K562 (cell line): ENCODE results near the gene KCNC3. TPM values are rescaled to one million over a fixed set of nuclear protein-coding genes. Genes with fewer than 3 reads are reported as not detected.

Experiments used
- ARNT ChIP-seq, 2 experiments: fragments of 450-650 bp; IDR thresholded peaks; 2 replicates each; pipeline ENCODE4 v1.6.1; 2016; ENCODE audit warnings: mild to moderate bottlenecking in 1 of 2
- BHLHE40 ChIP-seq: IDR thresholded peaks from 2 replicates; pipeline ENCODE4 v1.6.1; 2011; ENCODE audit warnings: low read length, improper control_type of control experiment
- BRD9 ChIP-seq: fragments of 450-650 bp; IDR thresholded peaks from 2 replicates; pipeline ENCODE4 v1.6.1; 2018; ENCODE audit warnings: low read depth; ENCODE audit not compliant: partially characterized antibody
- EP400 ChIP-seq: fragments of 450-650 bp; IDR thresholded peaks from 2 replicates; pipeline ENCODE4 v1.6.1; 2017; ENCODE audit warnings: antibody characterized with exemption, mild to moderate bottlenecking, moderate library complexity
- FOXP1 ChIP-seq: sonication (generic); formaldehyde crosslinking; IDR thresholded peaks from 2 replicates; pipeline ENCODE4 v1.8.0; 2022; ENCODE audit warnings: mild to moderate bottlenecking, missing genetic modification reagents
- GATA2 ChIP-seq: sonication (generic); formaldehyde crosslinking; IDR thresholded peaks from 2 replicates; pipeline ENCODE4 v1.4.0; 2020; ENCODE audit warnings: mild to moderate bottlenecking, missing genetic modification reagents
- MAFK ChIP-seq: IDR thresholded peaks from 2 replicates; pipeline ENCODE4 v1.6.1; 2011; ENCODE audit warnings: low read length, improper control_type of control experiment
- PRPF4 ChIP-seq: fragments of 200-400 bp; formaldehyde crosslinking; IDR thresholded peaks from one replicate; pipeline ENCODE4 v1.6.1; 2017; ENCODE audit warnings: low read length, low read depth, mild to moderate bottlenecking; ENCODE audit not compliant: insufficient read depth, poor library complexity, severe bottlenecking
- RFX5 ChIP-seq: IDR thresholded peaks from 2 replicates; pipeline ENCODE4 v1.6.1; 2011; ENCODE audit warnings: low read depth, mild to moderate bottlenecking, improper control_type of control experiment, low read length
- TCFL5 ChIP-seq: fragments of 250-450 bp; sonication (Bioruptor Pico); conservative IDR thresholded peaks from 2 replicates; pipeline ENCODE4 v1.6.1; 2021; ENCODE audit warnings: mild to moderate bottlenecking, moderate library complexity, matching md5 sums
- TOE1 ChIP-seq, 2 experiments: fragments of 450-650 bp in 1 of 2; sonication (generic) in 1 of 2; formaldehyde crosslinking in 1 of 2; IDR thresholded peaks; 2 replicates each; pipeline versions ENCODE4 v1.7.1 to v1.8.0; 2016 to 2022; ENCODE audit warnings: borderline replicate concordance in 2 of 2, mild to moderate bottlenecking in 2 of 2, antibody characterized with exemption in 1 of 2, inconsistent platforms in 1 of 2, low read depth in 1 of 2, missing genetic modification reagents in 1 of 2, moderate library complexity in 1 of 2
- ZBTB17 ChIP-seq: fragments of 450-650 bp; formaldehyde crosslinking; IDR thresholded peaks from 2 replicates; pipeline ENCODE4 v1.4.0; 2020; ENCODE audit warnings: mild to moderate bottlenecking
- ZFP30 ChIP-seq: fragments of 250-450 bp; sonication (Bioruptor Pico); IDR thresholded peaks from 2 replicates; pipeline ENCODE4 v1.8.0; 2022; ENCODE audit warnings: moderate library complexity, mild to moderate bottlenecking, inconsistent platforms, borderline replicate concordance
- ZNF140 ChIP-seq: fragments of 250-450 bp; sonication (Bioruptor Pico); IDR thresholded peaks from 2 replicates; pipeline ENCODE4 v1.8.0; 2021; ENCODE audit warnings: moderate library complexity, mild to moderate bottlenecking, inconsistent platforms
- ZNF184 ChIP-seq: sonication (generic); formaldehyde crosslinking; IDR thresholded peaks from 2 replicates; pipeline ENCODE4 v1.5.0; 2020; ENCODE audit warnings: missing genetic modification reagents
- ZNF253 ChIP-seq: fragments of 250-450 bp; sonication (Bioruptor Pico); conservative IDR thresholded peaks from 2 replicates; pipeline ENCODE4 v1.6.1; 2021; ENCODE audit warnings: mild to moderate bottlenecking
- ZNF431 ChIP-seq: sonication (generic); formaldehyde crosslinking; IDR thresholded peaks from 2 replicates; pipeline ENCODE4 v1.8.0; 2022; ENCODE audit warnings: mild to moderate bottlenecking, missing genetic modification reagents
- ZNF830 ChIP-seq: fragments of 250-450 bp; sonication (Bioruptor Pico); IDR thresholded peaks from 2 replicates; pipeline ENCODE4 v1.5.0; 2021; ENCODE audit warnings: mild to moderate bottlenecking
- polyA plus RNA-seq, 8 experiments: library from polyadenylated mRNA; depleted of rRNA in 4 of 8; stranded (reverse) in 5 of 8; unstranded in 3 of 8; fragments of >200 nt; fragmentation: Nextera tagmentation in 2 of 8; fragmentation: Illumina TruSeq in 1 of 8; extraction: Ambion mirVana in 2 of 8; extraction: Trizol in 1 of 8; gene quantifications; 2 replicates each; pipeline versions ENCODE4 v1.2.1 to v1.2.3, GENCODE V29; 2011 to 2014; ENCODE audit warnings: inconsistent platforms in 1 of 8, missing spikeins in 1 of 8
- total RNA-seq, 7 experiments: library from RNA; depleted of rRNA in 6 of 7; stranded (reverse); fragments of >200 nt in 6 of 7; fragmentation: Illumina TruSeq in 2 of 7; extraction: Trizol in 2 of 7; gene quantifications; 2 replicates each; pipeline versions ENCODE4 v1.2.1 to v1.2.3, GENCODE V29; 2011 to 2021; ENCODE audit warnings: low replicate concordance in 1 of 7
- TF ChIP-seq, protein P1 (sequence below): fragments of 450-650 bp; IDR thresholded peaks from 2 replicates; pipeline ENCODE4 v1.7.0; 2016; ENCODE audit warnings: borderline replicate concordance
- TF ChIP-seq, protein P2 (sequence below): sonication (generic); formaldehyde crosslinking; IDR thresholded peaks from 2 replicates; pipeline ENCODE4 v1.8.0; 2022; ENCODE audit warnings: missing genetic modification reagents, mild to moderate bottlenecking, moderate library complexity, borderline replicate concordance
- TF ChIP-seq, protein P3 (sequence below): IDR thresholded peaks from 2 replicates; pipeline ENCODE4 v1.6.1; 2011; ENCODE audit not compliant: insufficient read length; ENCODE audit errors: extremely low read depth
- TF ChIP-seq, protein P4 (sequence below): sonication (generic); formaldehyde crosslinking; IDR thresholded peaks from 2 replicates; pipeline ENCODE4 v1.8.0; 2022; ENCODE audit warnings: mild to moderate bottlenecking, low read depth, missing genetic modification reagents

Gene KCNC3
- total and polyA plus RNA-seq, 9 of the 15 experiments (the other 6 are each of a cell fraction or from before 2014, with no cell fraction given) = 0.03 to 26.2 (median 2.0) TPM

DNA sequence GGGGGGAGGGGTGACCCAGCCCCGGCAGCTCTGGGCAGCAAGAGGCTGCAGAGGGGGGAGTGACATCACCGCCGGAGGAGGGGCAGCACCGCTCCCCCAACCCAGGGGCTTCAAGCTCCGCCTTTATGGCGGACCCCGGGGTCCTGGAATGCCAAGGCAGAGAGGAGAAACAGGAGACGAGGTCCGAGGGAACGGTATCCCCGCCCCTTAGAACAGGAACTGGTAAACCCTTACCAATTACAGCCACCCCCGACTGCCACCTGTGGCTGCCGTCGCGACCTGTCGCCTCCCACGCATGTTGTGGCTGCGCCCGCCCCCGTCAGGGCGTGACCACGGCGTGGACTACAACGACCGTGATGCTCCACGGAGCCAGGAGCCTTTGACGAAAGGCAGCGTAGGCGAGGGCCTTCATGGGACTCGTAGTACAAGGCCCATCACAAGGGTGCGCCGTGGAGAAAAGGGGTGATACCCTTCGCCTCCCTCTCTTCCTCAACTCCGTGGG is 4.1 kb upstream of the KCNC3 start (continued):
- TF ChIP-seq, protein P1, sequence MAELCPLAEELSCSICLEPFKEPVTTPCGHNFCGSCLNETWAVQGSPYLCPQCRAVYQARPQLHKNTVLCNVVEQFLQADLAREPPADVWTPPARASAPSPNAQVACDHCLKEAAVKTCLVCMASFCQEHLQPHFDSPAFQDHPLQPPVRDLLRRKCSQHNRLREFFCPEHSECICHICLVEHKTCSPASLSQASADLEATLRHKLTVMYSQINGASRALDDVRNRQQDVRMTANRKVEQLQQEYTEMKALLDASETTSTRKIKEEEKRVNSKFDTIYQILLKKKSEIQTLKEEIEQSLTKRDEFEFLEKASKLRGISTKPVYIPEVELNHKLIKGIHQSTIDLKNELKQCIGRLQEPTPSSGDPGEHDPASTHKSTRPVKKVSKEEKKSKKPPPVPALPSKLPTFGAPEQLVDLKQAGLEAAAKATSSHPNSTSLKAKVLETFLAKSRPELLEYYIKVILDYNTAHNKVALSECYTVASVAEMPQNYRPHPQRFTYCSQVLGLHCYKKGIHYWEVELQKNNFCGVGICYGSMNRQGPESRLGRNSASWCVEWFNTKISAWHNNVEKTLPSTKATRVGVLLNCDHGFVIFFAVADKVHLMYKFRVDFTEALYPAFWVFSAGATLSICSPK = no peak
- no peak for TF ChIP-seq ARNT (IDR thresholded peaks at IDR 0.05)
- no peak for TF ChIP-seq ZFP30 (CRISPR knock-in tag)
- TF ChIP-seq GATA2 (CRISPR knock-in tag) = no peak
- peak; percentile 68; the same call in 1 of the 2 replicates for TF ChIP-seq FOXP1 (CRISPR knock-in tag)
- TF ChIP-seq BHLHE40 = peak; percentile 58; the same call in 1 of the 2 replicates
- TF ChIP-seq, protein P2, sequence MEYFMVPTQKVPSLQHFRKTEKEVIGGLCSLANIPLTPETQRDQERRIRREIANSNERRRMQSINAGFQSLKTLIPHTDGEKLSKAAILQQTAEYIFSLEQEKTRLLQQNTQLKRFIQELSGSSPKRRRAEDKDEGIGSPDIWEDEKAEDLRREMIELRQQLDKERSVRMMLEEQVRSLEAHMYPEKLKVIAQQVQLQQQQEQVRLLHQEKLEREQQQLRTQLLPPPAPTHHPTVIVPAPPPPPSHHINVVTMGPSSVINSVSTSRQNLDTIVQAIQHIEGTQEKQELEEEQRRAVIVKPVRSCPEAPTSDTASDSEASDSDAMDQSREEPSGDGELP = peak; percentile 89
- no peak for TF ChIP-seq EP400
- TF ChIP-seq ZNF140 (CRISPR knock-in tag) = no peak
- no peak for TF ChIP-seq ZBTB17 (CRISPR knock-in tag)
- no peak for TF ChIP-seq BRD9
- no peak for TF ChIP-seq ZNF253
- TF ChIP-seq, protein P3, sequence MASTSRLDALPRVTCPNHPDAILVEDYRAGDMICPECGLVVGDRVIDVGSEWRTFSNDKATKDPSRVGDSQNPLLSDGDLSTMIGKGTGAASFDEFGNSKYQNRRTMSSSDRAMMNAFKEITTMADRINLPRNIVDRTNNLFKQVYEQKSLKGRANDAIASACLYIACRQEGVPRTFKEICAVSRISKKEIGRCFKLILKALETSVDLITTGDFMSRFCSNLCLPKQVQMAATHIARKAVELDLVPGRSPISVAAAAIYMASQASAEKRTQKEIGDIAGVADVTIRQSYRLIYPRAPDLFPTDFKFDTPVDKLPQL = no peak
- TF ChIP-seq TOE1 (IDR thresholded peaks at IDR 0.05; ENCODE audit: borderline replicate concordance) = no peak
- TF ChIP-seq TOE1 (CRISPR knock-in tag; IDR thresholded peaks at IDR 0.05; ENCODE audit: borderline replicate concordance, low read depth) = no peak
- 0 out of 2 replicates have a peak, but pooled peaks have one; percentile 3 for TF ChIP-seq MAFK
- no peak for TF ChIP-seq ZNF431
- TF ChIP-seq, protein P4, sequence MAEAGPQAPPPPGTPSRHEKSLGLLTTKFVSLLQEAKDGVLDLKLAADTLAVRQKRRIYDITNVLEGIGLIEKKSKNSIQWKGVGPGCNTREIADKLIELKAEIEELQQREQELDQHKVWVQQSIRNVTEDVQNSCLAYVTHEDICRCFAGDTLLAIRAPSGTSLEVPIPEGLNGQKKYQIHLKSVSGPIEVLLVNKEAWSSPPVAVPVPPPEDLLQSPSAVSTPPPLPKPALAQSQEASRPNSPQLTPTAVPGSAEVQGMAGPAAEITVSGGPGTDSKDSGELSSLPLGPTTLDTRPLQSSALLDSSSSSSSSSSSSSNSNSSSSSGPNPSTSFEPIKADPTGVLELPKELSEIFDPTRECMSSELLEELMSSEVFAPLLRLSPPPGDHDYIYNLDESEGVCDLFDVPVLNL (CRISPR knock-in tag) = no peak
- TF ChIP-seq TCFL5 (CRISPR knock-in tag) = no peak
- no peak for TF ChIP-seq PRPF4
- TF ChIP-seq ZNF184 = no peak
- TF ChIP-seq ZNF830 (CRISPR knock-in tag) = no peak
- no peak for TF ChIP-seq RFX5
